HEK293 (cell line): ENCODE results near the gene LIN9.

Source experiments
- CTCF ChIA-PET: fragments of 350-600 bp; formaldehyde crosslinking; extraction: SDS; loops from one replicate; lab custom pipeline; 2021; ENCODE audit warnings: antibody characterized with exemption; lab: Yijun Ruan, JAX
- POLR2A ChIA-PET: fragments of 300-600 bp; formaldehyde crosslinking; extraction: SDS; loops from one replicate; lab custom pipeline; 2020; ENCODE audit warnings: antibody characterized with exemption, inconsistent platforms; lab: Yijun Ruan, JAX
- H3K27ac ChIP-seq: fragments of 200-500 bp; sonication (Bioruptor generic); 2 replicates; pipeline ENCODE4 v1.5.1; 2014; ENCODE audit warnings: low read depth, low read length, control low read depth, inconsistent platforms; ENCODE audit errors: extremely low read depth
- H3K36me3 ChIP-seq, 2 experiments: fragments of 200-500 bp in 1 of 2; sonication (Bioruptor generic) in 1 of 2; 1 replicate in 1 of 2; 2 replicates in 1 of 2; pipeline ENCODE4 v1.5.1; 2014 to 2017; ENCODE audit warnings: inconsistent platforms in 2 of 2, low read length in 2 of 2; ENCODE audit not compliant: control insufficient read depth in 2 of 2, insufficient read depth in 1 of 2
- H3K4me1 ChIP-seq: fragments of 200-500 bp; sonication (Bioruptor generic); 2 replicates; pipeline ENCODE4 v1.5.1; 2014; ENCODE audit warnings: mild to moderate bottlenecking, low read length, inconsistent platforms; ENCODE audit not compliant: control insufficient read depth, insufficient read depth
- H3K4me3 ChIP-seq: 2 replicates; pipeline ENCODE4 v1.5.1; 2011; ENCODE audit warnings: low read depth, mild to moderate bottlenecking, control low read depth, low read length, moderate library complexity
- H3K9me3 ChIP-seq: fragments of 200-500 bp; sonication (Bioruptor generic); 2 replicates; pipeline ENCODE4 v1.5.1; 2014; ENCODE audit warnings: low read depth, low read length, inconsistent platforms; ENCODE audit not compliant: control insufficient read depth, insufficient read depth
- EGR2 ChIP-seq: fragments of 450-650 bp; formaldehyde crosslinking; IDR thresholded peaks from 2 replicates; pipeline ENCODE4 v1.5.1; 2016; ENCODE audit warnings: low read depth, missing biosample characterization, missing genetic modification characterization
- FEZF1 ChIP-seq: fragments of 450-650 bp; formaldehyde crosslinking; IDR thresholded peaks from 2 replicates; pipeline ENCODE4 v1.5.1; 2016; ENCODE audit warnings: missing biosample characterization, missing genetic modification characterization
- GLIS1 ChIP-seq: fragments of 450-650 bp; formaldehyde crosslinking; IDR thresholded peaks from 2 replicates; pipeline ENCODE4 v1.5.1; 2016; ENCODE audit warnings: missing biosample characterization, missing genetic modification characterization
- HOXA7 ChIP-seq: sonication (generic); formaldehyde crosslinking; IDR thresholded peaks from 2 replicates; pipeline ENCODE4 v1.8.1; 2022; ENCODE audit warnings: missing genetic modification reagents, borderline replicate concordance
- MYNN ChIP-seq: fragments of 450-650 bp; formaldehyde crosslinking; IDR thresholded peaks from 2 replicates; pipeline ENCODE4 v1.5.1; 2016; ENCODE audit warnings: missing biosample characterization, missing genetic modification characterization, borderline replicate concordance
- PATZ1 ChIP-seq: fragments of 450-650 bp; formaldehyde crosslinking; IDR thresholded peaks from 2 replicates; pipeline ENCODE4 v1.5.1; 2016; ENCODE audit warnings: missing biosample characterization, missing genetic modification characterization
- REST ChIP-seq: fragments of 450-650 bp; formaldehyde crosslinking; IDR thresholded peaks from 2 replicates; pipeline ENCODE4 v1.5.1; 2016; ENCODE audit warnings: missing biosample characterization, missing genetic modification characterization
- ZBTB21 ChIP-seq: fragments of 450-650 bp; formaldehyde crosslinking; IDR thresholded peaks from 2 replicates; pipeline ENCODE4 v1.5.1; 2017; ENCODE audit warnings: missing biosample characterization, missing genetic modification characterization
- ZBTB48 ChIP-seq: fragments of 450-650 bp; formaldehyde crosslinking; IDR thresholded peaks from 2 replicates; pipeline ENCODE4 v1.5.1; 2016; ENCODE audit warnings: missing biosample characterization, missing genetic modification characterization
- ZFHX2 ChIP-seq: fragments of 450-650 bp; formaldehyde crosslinking; conservative IDR thresholded peaks from 2 replicates; pipeline ENCODE4 v1.5.1; 2016; ENCODE audit warnings: missing biosample characterization, missing genetic modification characterization
- ZIC2 ChIP-seq: fragments of 450-650 bp; formaldehyde crosslinking; IDR thresholded peaks from 2 replicates; pipeline ENCODE4 v1.5.1; 2016; ENCODE audit warnings: missing biosample characterization, missing genetic modification characterization
- ZNF114 ChIP-seq: fragments of 450-650 bp; formaldehyde crosslinking; IDR thresholded peaks from 2 replicates; pipeline ENCODE4 v1.5.0; 2017; ENCODE audit warnings: missing biosample characterization, missing genetic modification characterization
- ZNF132 ChIP-seq: fragments of 450-650 bp; formaldehyde crosslinking; IDR thresholded peaks from 2 replicates; pipeline ENCODE4 v1.5.1; 2017; ENCODE audit warnings: missing biosample characterization, missing genetic modification characterization, borderline replicate concordance
- ZNF157 ChIP-seq: fragments of 450-650 bp; formaldehyde crosslinking; IDR thresholded peaks from 2 replicates; pipeline ENCODE4 v1.5.1; 2016; ENCODE audit warnings: missing biosample characterization, missing genetic modification characterization
- ZNF324 ChIP-seq: fragments of 450-650 bp; formaldehyde crosslinking; IDR thresholded peaks from 2 replicates; pipeline ENCODE4 v1.5.1; 2016; ENCODE audit warnings: missing biosample characterization, missing genetic modification characterization
- ZNF335 ChIP-seq: fragments of 450-650 bp; formaldehyde crosslinking; conservative IDR thresholded peaks from 2 replicates; pipeline ENCODE4 v1.5.1; 2016; ENCODE audit warnings: missing biosample characterization, missing genetic modification characterization
- ZNF394 ChIP-seq: fragments of 450-650 bp; formaldehyde crosslinking; IDR thresholded peaks from 2 replicates; pipeline ENCODE4 v1.5.1; 2016; ENCODE audit warnings: missing biosample characterization, missing genetic modification characterization, mild to moderate bottlenecking, moderate library complexity, borderline replicate concordance
- ZNF521 ChIP-seq: fragments of 450-650 bp; formaldehyde crosslinking; IDR thresholded peaks from 2 replicates; pipeline ENCODE4 v1.5.1; 2017; ENCODE audit warnings: missing biosample characterization, mild to moderate bottlenecking, missing genetic modification characterization
- ZNF549 ChIP-seq: fragments of 450-650 bp; IDR thresholded peaks from 2 replicates; pipeline ENCODE4 v1.5.1; 2018; ENCODE audit warnings: missing biosample characterization, missing genetic modification characterization, mild to moderate bottlenecking, inconsistent platforms, moderate library complexity
- ZNF600 ChIP-seq: fragments of 450-650 bp; formaldehyde crosslinking; IDR thresholded peaks from 2 replicates; pipeline ENCODE4 v1.5.1; 2016; ENCODE audit warnings: missing biosample characterization, missing genetic modification characterization
- ZSCAN5A ChIP-seq: fragments of 450-650 bp; formaldehyde crosslinking; IDR thresholded peaks from 2 replicates; pipeline ENCODE4 v1.5.1; 2016; ENCODE audit warnings: missing biosample characterization, missing genetic modification characterization
- TF ChIP-seq, protein P1 (sequence below): fragments of 450-650 bp; formaldehyde crosslinking; IDR thresholded peaks from 2 replicates; pipeline ENCODE4 v1.5.1; 2016; ENCODE audit warnings: missing biosample characterization, missing genetic modification characterization
- TF ChIP-seq, protein P2 (sequence below): fragments of 450-650 bp; IDR thresholded peaks from 2 replicates; pipeline ENCODE4 v1.5.1; 2018; ENCODE audit warnings: missing biosample characterization, missing genetic modification characterization

The LIN9 gene

DNA sequence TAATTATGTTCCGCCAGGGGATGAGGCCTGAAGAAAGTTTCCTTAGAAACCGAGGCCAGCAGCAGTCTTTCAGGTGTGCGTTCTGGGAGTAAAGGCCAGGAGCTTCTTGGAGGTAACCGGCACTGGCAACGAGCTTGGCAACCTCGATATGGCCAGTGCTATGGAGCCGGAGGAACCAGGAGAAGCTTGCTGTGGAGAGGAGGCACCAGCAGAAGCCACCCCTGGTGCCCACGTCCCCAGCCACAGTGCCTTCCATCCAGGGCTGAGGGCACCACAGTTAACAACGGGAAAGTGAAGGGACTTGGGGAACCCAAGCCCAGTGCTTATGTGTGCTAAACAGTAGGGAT, 41.5 kb upstream of the LIN9 start:
- no peak overlapping the region for H3K27ac ChIP-seq
- ChIA-PET CTCF (no interaction called here), POLR2A (no interaction called here)
- no peaks in the 10 kb centered on the region for H3K9me3 ChIP-seq
- no peaks in the 10 kb centered on the region; the same call in 1 of the 2 replicates for H3K4me1 ChIP-seq
- peaks cover 0 to 3% of the 10 kb centered on the region in 2 experiments; a peak in 2 of 3 replicates for H3K36me3 ChIP-seq
- TF ChIP-seq ZNF600 (tag by site-specific recombination): peak; percentile 45; the same call in 1 of the 2 replicates
- TF ChIP-seq, protein P1, sequence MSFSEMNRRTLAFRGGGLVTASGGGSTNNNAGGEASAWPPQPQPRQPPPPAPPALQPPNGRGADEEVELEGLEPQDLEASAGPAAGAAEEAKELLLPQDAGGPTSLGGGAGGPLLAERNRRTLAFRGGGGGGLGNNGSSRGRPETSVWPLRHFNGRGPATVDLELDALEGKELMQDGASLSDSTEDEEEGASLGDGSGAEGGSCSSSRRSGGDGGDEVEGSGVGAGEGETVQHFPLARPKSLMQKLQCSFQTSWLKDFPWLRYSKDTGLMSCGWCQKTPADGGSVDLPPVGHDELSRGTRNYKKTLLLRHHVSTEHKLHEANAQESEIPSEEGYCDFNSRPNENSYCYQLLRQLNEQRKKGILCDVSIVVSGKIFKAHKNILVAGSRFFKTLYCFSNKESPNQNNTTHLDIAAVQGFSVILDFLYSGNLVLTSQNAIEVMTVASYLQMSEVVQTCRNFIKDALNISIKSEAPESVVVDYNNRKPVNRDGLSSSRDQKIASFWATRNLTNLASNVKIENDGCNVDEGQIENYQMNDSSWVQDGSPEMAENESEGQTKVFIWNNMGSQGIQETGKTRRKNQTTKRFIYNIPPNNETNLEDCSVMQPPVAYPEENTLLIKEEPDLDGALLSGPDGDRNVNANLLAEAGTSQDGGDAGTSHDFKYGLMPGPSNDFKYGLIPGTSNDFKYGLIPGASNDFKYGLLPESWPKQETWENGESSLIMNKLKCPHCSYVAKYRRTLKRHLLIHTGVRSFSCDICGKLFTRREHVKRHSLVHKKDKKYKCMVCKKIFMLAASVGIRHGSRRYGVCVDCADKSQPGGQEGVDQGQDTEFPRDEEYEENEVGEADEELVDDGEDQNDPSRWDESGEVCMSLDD: no peak
- TF ChIP-seq ZNF132 (tag by site-specific recombination): no peak
- H3K4me3 ChIP-seq: no peak overlapping the region

GRCh38 chr1:226349801-226350518, 41.0 kb upstream of the LIN9 start:
- Histone ChIP-seq H3K36me3 (no peaks in the 10 kb centered on the region; a peak in 1 of 3 replicates), H3K9me3 (no peaks in the 10 kb centered on the region), H3K27ac (0 out of 2 replicates have a peak overlapping the region, but pooled peaks have one; percentile 2), H3K4me3 (no peak overlapping the region), H3K4me1 (no peaks in the 10 kb centered on the region; the same call in 1 of the 2 replicates)
- ChIA-PET POLR2A (no interaction called here), CTCF (interaction anchor here (1.2 to 1.4 kb wide), 2 partner anchors 17 to 58 kb away, joined by 3 to 6 read pairs; partner anchors contain the start of gene PARP1)
- TF ChIP-seq, protein P2, sequence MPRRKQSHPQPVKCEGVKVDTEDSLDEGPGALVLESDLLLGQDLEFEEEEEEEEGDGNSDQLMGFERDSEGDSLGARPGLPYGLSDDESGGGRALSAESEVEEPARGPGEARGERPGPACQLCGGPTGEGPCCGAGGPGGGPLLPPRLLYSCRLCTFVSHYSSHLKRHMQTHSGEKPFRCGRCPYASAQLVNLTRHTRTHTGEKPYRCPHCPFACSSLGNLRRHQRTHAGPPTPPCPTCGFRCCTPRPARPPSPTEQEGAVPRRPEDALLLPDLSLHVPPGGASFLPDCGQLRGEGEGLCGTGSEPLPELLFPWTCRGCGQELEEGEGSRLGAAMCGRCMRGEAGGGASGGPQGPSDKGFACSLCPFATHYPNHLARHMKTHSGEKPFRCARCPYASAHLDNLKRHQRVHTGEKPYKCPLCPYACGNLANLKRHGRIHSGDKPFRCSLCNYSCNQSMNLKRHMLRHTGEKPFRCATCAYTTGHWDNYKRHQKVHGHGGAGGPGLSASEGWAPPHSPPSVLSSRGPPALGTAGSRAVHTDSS (tag by site-specific recombination): no peak
- TF ChIP-seq EGR2 (peak; percentile 50; the same call in 1 of the 2 replicates), ZIC2 (tag by site-specific recombination) (peak; percentile 80), ZBTB21 (no peak), PATZ1 (tag by site-specific recombination) (no peak), MYNN (tag by site-specific recombination) (no peak), ZFHX2 (tag by site-specific recombination) (peak; percentile 91), GLIS1 (0 out of 2 replicates have a peak, but pooled peaks have one; percentile 7), ZSCAN5A (no peak), ZNF114 (tag by site-specific recombination) (no peak), ZNF600 (tag by site-specific recombination) (no peak), ZBTB48 (0 out of 2 replicates have a peak, but pooled peaks have one; percentile 9), ZNF549 (tag by site-specific recombination) (no peak), HOXA7 (CRISPR knock-in tag) (no peak), FEZF1 (tag by site-specific recombination) (0 out of 2 replicates have a peak, but pooled peaks have one; percentile 16), ZNF521 (no peak), ZNF324 (tag by site-specific recombination) (no peak), REST (tag by site-specific recombination) (no peak), ZNF335 (tag by site-specific recombination) (no peak), ZNF394 (tag by site-specific recombination) (no peak), ZNF157 (no peak)
